HG03378 (cell line): ENCODE results near the gene TNS3.
"Not testable (repeated sequence)": the region's sequence is repeated elsewhere in the genome, so short reads cannot be mapped to it uniquely, and the experiment has no call there.

Experiments used
- ATAC-seq: cut with Tn5 transposase; IDR thresholded peaks from one replicate; pipeline ENCODE4 v1.9.1; 2021; ENCODE audit warnings: mild to moderate bottlenecking, moderate library complexity; ENCODE audit not compliant: unreplicated experiment

TNS3 gene

DNA sequence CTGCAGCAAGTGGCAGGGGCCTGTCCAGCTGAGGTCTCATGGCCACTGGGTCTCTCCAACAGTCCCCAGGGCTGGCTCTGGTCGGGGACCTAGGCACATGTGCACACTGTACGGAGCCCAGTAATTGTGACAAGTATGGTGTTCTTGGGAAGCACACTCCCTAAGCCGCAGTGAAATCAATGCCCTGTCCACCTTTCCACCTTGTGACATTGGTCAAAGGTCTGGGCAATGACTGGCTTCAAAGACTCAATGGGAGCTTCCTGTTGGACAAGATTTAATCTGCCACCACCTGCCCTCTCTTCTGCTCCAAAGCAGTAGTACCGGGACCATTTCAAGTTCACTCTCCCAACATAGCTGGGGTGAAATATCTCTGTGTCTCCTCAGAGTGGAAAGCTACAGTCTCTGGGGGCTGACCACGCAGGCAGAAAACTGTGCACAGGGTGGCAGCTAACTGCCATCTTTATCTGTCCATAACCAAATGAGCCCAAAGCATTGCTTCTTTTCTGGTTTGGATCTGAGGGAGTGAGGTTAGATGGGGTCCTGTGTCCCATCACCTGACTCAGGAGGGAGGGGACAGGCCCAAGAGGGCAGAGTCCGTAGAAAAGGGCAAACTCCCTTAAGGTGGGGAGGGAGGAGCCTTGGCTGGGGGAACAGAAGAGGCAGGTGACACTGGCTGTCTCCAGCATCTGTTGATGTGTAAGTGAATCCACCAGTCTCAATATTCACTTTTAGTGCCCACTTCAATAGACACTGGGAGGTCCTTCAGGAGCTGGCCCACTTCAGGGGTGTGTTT, 307.7 kb downstream of the TNS3 start:
- ATAC-seq = no peak

DNA sequence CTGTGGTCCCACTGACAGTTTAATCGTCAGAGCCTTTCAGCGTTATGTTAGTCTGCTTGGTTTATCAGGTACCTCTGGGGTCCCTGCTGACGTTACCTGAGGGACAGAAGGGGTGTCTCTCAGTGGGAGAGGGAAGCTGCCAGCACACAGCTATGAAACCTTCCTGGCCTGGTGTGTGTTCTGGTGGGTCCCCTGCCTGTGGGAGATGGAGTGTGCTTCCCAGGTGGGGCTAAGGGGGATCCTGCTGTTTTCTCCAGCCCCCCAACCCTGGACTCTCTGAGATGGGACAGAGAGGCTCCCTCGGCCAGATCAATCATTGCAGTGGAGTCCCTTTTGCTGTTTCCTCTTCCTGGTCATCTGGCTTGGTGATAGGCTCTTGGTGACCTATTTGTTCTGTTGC, 308.8 kb downstream of the TNS3 start:
- ATAC-seq = no peak

DNA sequence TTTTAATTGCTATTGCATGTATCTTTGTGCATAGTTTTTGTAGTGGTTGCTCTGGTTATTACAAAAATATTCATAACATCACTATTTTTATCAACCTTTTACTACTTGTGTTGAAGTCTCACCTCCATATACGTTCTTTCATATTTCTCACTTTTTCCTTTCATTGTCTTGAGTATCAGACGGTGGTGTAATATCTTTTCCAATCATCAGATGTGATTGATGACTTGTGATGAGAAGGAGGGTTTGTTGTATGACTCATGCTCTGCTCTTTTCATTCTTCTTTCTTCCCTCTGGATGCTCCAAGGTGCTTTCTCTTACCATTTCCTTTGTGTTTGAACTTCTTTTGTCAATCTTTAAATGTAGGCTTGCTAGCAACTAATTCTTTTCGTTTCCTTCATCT, 310.2 kb downstream of the TNS3 start:
- no peak for ATAC-seq

DNA sequence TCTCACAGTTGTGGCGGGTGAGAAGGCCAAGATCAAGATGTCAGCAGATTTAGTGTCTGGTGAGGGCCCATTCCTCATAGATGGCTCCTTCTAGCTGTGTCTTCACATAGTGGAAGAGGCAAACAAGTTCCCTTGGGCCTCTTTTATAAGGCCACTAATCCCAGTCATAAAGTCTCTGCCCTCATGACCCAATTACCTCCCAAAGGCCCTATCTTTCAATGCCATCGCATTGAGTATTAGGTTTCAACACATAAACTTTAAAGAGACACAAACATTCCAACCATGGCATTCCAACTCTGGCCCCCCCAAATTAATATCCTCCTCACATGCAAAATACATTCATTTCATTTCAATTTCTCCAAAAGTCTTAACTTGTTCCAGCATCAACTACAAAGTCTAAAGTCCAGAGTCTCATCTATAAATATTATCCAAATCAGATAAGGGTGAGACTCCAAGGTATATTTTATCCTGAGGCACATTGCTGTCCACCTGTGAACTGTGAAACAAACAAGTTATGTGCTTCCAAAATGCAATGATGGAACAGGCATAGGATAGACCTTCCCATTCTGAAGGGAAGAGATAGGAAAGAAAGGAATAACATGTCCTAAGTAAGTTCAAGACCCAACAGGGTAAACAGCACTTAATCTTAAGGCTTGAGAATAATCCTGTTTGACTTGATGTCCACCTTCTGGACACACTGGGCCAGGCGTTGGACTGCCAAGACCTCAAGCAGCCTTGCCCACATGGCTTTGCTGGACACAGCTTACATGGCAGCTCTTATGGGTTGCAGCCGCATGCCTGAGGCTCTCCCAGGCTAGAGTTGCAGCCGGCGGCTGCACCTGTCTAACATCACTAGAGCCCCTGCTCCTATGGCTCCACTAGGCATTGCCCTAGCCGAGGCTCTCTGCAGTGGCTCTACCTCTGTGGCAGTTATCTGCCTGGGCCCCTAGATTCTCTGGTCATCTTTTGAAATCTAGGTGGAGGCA, 312.8 kb downstream of the TNS3 start:
- ATAC-seq = no peak

DNA sequence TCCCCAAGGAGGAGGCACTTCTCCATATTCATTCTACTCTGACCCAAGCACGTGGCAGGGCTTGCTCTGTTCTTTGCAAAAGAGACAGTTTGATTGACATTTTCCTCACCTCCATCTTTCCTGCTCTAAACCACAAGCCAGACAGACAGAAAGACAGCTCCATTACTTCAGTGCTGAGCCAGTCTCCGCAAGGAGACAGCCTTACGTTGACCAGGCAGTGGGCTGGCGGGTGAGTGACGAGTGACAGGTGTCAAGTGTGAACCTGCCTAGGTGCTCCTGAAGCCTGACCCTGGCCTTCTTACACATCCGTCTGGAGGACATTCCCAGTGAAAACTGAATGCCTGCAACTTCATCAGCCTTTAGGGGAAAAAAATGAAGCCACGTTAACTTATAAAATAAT, 314.6 kb downstream of the TNS3 start:
- ATAC-seq = no peak

DNA sequence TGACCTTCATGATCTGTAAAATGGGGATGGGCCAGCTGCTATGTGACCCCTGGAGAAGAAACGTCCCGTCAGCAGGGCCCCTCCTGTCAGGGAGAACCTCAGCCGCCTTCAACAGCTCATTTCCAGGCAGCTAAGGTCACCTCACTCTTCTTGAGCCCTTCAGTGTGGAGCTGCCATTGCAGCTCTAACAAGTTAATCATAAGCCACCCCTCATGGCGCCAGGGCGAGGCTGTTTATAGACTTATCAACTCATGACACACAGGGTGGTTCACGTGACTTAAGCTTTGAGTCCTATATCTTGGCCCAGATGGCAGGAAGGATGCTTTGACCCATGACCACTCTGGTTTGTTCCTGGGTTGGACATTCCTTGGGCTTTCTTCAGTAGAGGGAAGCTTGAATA, 315.1 kb downstream of the TNS3 start:
- ATAC-seq = no peak

DNA sequence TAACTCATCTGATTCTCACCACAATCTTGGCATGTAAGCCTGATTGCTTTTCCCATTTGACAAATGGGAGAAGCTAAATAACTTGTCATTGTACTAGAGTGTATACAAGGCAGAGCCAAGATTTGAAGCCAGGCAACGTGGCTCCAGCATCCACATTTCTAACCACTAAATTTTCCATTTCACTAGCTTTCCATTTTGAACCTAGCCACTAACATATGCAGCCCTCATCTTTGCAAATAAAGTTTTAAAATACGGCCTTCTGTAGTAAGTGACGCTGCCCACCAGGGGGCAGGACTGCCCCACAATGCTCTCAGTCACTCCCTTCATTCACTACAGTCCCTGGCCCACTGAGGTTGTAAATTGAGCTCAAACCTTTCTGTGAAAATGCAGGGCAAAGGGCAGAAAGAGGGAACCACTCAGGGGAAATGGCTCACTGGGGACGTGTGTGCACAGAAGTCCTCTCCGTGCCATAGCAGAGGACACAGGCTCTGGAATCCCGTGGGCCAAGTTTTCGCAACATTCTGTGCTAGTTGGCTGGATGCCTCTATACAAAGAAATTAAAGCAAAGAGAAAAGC, 315.7 kb downstream of the TNS3 start:
- ATAC-seq = peak; percentile 85

DNA sequence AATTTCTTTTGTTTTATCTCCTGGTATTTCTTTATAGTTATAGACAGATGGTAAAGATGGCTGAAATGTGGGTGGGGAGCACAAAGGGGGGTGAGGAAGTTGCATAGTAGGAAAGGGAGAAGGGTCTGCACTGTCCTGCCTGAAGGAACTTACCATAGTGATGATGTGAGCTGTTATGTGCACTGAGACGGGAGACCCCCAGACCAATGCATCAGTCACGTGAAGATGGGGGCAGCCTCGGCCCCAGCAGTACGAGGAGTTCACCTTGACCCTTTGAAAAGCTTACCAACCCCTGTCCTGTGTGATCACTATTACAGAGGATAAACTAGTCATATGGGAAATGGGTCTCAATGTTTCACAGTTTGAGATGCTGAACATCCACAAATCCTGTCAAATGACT, 316.3 kb downstream of the TNS3 start:
- ATAC-seq = no peak

DNA sequence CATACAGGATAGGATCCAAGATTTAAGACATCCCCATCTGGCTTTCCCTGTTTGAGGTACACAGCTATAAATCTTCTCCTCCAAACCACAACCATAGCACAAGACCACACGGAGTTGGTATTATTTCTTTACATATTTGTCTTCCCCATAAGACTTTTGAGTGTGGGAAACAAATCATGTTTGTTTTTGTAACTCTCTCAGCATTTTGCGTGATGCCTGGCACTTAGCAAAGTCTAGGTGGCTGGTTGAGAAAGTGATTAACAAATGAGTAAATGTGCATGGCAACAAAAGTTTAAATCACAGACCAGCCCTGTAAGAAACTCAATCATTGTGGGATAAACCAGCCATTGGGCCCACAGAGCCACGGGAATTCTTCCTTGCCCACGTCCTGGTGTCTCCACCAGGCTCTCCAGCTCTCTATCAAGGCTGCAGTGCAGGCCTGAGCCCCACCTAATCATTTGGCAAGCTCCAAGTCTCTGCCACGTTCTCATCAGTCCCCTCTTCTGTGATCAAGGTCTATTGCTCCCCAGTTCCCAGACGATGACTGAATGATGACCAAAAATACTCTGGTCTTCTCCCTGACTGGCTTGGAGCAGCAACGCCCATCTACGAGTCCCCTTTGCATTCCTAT, 317.8 kb downstream of the TNS3 start:
- no peak for ATAC-seq

DNA sequence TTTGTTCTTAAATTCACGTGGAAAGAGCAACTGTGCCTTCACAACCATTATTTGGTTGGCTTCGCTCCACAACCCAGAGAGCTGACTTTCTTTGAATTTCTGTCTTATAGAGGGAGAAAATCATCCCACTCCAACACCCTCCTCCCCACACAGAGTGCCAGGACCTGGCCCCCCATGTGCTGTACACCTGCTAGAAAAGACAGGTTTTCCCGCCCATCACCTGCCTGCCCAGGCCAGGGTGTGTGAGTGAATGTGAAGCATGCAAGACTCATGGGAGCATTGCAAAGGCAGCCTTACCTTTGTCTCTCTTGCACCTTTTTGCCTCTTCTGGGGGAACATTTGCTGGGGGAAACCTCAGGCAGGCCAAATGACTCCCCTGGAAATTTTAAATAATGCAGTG, 319.0 kb downstream of the TNS3 start:
- ATAC-seq = no peak

DNA sequence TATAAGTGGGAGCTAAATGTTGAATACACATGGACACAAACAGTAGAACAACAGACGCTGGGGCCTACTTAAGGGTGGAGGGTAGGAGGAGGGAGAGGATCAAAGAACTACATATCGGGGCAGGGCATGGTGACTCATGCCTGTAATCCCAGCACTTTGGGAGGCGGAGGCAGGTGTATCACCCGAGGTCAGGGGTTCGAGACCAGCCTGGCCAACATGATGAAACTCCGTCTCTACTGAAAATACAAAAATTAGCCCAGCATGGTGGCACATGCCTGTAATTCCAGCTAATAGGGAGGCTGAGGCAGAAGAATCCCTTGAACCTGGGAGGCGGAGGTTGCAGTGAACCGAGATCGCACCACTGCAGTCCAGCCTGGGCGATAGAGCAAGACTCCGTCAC, 319.8 kb downstream of the TNS3 start:
- ATAC-seq = not testable (repeated sequence)

DNA sequence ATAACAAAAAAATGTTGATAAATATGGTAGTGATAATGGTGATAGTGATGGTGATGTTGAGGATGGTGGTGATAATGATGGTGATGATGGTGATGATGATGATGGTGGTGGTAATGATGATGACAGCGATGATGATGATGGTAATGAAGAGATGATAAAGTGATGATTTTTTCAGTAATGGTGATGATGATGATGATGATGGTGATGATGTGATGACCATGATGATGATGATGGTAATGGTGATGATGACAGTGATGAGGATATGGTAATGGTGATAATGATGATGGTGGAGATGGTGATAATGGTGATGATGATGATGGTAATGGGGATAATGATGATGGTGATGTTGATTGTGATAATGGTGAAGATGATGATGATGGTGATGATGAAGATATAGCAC, 321.6 kb downstream of the TNS3 start:
- ATAC-seq = no peak

DNA sequence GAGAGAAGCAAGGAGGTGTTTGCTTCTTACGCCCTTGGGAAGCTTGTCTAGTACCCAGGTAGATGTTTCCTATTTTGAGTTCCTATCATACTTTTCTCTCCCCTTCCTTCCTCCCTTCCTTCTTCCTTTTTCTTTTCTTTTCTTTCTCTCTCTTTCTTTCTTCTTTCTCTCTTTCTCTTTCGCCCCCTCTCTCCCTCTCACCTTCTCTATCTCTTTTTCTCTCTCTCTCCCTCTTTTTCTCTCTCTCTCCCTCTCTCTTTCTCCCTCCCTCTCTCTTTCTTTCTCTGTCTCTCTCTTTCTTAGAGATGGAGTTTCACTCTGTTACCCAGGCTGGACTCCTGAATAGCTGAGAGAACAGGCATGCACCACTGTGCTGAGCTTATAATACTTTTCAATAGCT, 322.2 kb downstream of the TNS3 start:
- ATAC-seq = no peak

DNA sequence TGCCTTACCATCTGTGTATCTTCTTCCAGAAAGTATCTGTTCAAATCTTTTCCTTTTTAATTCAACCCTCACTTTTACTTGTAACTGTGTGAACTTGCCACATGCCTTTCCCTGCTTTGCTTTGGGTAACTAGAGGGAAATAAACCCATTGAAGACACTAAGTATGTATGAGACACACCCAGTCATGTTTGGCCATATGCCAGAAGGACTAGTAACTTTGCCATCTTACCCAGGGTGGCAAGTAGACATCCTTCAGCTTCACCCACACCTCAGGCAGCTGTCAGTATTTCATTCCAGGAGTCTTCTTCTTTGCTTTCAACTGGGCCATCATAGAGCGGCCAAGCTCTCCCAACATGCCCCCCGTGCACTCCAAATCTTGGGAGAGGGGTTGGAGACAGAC, 323.1 kb downstream of the TNS3 start:
- ATAC-seq = no peak

DNA sequence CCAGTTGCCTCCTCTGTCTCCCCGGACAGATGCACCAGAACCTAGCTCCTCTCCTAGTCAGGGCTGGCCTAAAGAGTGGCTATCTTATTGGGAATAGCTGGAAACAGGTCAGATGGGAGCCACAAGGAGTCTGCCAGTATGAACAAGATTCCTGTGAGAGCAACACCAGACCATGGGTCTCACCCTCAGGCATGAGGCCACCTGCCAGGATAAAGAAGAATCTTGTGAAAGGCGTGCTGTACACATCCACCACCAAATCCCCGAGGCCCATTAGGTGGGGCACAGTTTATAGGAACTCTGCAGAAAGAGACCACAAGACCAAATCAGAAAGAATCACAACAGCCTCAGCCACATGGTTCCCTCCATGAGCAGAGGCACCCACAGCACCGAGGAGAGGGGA, 325.9 kb downstream of the TNS3 start:
- ATAC-seq = no peak

DNA sequence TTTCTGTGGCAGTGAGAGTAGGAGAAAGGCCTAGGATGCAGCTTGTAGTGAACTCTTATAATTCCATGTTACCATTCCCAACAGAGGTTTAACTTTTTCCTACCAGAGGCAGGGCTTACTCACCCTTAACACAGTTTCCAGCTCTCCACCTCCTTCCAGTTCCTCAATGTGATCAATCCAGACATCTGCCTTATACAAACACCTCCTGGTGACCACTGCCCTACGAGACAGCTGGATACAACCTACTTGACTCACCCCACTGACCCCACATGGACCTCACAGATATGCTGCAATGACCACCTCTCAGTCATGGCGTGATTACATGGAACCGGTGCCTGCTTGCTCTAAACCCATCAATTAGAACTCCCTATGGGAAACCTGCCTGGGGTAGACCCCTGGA, 326.5 kb downstream of the TNS3 start:
- ATAC-seq = no peak

DNA sequence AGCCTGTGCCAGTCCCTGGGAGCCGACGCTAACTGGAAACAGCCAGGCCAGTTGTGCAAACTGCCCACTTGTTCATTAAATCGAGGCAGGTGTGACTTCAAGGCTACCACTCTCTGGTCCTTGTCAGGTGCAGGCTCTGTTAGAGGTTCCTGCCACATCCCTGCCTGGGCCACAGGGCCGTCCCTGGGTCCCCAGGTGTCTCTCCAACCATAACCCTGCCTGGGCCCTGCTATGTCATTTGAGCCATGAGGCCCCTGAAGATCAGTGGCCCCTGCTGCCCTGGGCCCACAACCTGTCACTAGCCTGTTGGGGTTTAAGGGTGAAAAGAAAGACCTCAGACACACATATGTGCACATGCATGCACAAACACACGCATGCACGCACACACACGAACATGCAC, 326.9 kb downstream of the TNS3 start:
- no peak for ATAC-seq

DNA sequence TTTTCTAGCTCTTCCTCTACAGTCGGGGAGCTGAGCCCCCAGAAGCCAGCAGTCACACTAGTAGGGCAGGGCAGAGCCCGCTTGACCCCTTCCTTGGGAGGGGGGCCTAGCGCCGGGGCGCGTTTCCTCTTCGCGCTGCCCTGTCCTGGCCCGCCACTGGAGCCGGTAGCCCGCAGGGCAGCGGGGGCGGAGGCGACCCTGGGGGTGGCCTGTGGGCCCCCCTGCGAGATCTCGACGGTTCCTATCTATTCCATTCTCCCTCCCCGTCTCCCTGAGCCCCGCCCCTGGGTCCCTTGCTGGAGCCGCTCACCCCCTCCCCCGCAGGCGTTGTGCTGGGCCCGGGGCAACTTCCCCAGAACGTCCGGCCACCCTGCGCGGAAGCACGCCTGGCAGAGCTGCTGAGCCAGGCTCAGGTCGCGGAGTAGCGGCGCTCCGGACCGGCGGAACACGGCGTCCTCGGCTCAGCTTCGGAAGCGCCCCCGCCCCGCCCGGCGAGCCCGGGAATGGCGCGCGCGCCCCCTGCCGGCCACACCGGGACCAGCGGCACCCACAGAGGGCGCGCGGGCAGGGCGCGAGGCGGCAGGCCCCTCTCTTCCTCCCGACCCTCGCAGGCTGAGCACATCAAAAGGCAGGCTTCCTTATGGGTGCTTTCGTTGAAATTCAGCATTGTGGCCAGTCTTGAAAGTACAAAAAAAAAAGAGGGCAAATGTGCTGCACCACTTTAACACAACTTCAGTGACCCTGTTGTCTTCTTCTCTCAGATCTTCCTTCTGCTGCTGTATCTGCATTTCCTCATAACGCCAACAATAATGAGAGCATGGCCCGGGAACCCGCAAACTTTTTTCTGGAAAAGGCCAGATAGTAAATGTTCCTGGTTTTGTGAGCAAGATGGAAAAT, 327.6 kb downstream of the TNS3 start:
- ATAC-seq = peak; percentile 39

DNA sequence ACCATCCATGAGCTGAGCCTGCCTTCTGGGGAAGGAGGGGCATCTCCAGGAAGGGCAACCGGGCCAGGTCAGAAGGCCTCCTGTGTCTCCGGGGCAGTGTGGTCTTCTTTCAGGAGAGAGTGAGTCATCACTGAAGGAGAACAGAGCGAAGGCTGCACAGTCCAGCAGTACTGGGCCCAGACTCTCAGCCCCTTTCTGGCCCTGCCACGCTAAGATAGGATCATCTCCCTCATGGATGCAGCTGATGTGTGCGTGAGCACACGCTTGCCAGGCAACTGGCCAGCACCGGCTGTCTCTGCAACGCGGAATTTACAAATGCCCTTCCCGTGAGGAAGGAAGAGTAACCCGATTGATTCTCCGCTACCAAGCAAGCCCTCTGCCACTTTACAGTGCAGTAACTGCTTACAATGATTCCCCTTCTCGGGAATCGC, 328.2 kb downstream of the TNS3 start:
- ATAC-seq = peak; percentile 57

DNA sequence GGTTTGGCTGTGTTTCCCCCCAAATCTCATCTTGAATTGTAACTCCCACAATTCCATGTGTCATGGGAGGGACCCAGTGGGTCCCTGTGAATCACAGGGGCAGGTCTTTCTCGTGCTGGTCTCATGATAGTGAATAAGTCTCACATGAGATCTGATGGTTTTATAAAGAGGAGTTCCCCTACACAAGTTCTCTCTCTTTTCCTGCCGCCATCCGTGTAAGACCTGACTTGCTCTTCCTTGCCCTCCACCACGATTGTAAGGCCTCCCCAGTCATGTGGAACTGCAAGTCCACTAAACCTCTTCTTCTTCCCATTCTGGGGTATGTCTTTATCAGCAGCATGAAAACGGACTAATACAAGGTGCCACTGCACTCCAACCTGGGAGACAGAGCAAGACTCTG, 329.2 kb downstream of the TNS3 start:
- ATAC-seq = no peak
